ENCODE results near the gene PDPK1.
"Not testable (repeated sequence)": the region's sequence is repeated elsewhere in the genome, so short reads cannot be mapped to it uniquely, and the experiment has no call there.

- TF ChIP-seq CTCF (conservative IDR thresholded peaks at IDR 0.05 in 1 of 2, IDR thresholded peaks at IDR 0.05 in 1 of 2; ENCODE audit: extremely low read depth in 1 of 2, insufficient read depth in 1 of 2, low read depth in 1 of 2, low read length in 2 of 2); EZH2 (IDR thresholded peaks at IDR 0.05; ENCODE audit: borderline replicate concordance, low read length): not testable (repeated sequence)
These were observed 63.6 kb downstream of the PDPK1 start for GRCh38 chr16:2601301-2602025.

All from mammary epithelial cell (primary cell).